Panc1 (cell line): ENCODE measurements around the gene C16orf86. TPM values are rescaled to one million over a fixed set of nuclear protein-coding genes. Genes with fewer than 3 reads are reported as not detected.
A peak's percentile ranks its signal among the peaks of the same experiment; 100 is the strongest.

Experiments
- ATAC-seq: fragments of 200-7000 bp; cut with Tn5 transposase; 2 replicates; pipeline ENCODE4 v1.9.1; 2020; ENCODE audit warnings: mild to moderate bottlenecking, moderate library complexity
- Bru-seq: library from RNA; stranded (reverse); fragments of 400-500 nt; gene quantifications from one replicate; lab custom pipeline; 2021; lab: Mats Ljungman, UMichigan
- BruChase-seq, 2 experiments: library from RNA; stranded (reverse); fragments of 400-500 nt; gene quantifications; one replicate each; lab custom pipeline; 2021; lab: Mats Ljungman, UMichigan
- BruUV-seq: library from RNA; stranded (reverse); fragments of 400-500 nt; replicated peaks from 2 replicates; lab custom pipeline; 2021; lab: Mats Ljungman, UMichigan
- CTCF ChIA-PET: fragments of 300-600 bp; sonication (Branson Sonifier 250); formaldehyde crosslinking; loops from one replicate; lab custom pipeline; 2022; ENCODE audit warnings: antibody characterized with exemption; lab: Charles Lee
- POLR2A ChIA-PET: fragments of 300-600 bp; sonication (Branson Sonifier 250); formaldehyde crosslinking; loops from one replicate; lab custom pipeline; 2022; ENCODE audit warnings: antibody characterized with exemption; lab: Charles Lee
- DNase-seq: peaks from one replicate; pipeline ENCODE4 v3.0.0-alpha.2; 2010; ENCODE audit warnings: low read depth, low spot score
- H3K27ac ChIP-seq: 2 replicates; pipeline ENCODE4 v1.5.1; 2011; ENCODE audit warnings: mild to moderate bottlenecking, low read length, inconsistent platforms
- H3K27me3 ChIP-seq: fragments of 200-500 bp; sonication (Bioruptor generic); 2 replicates; pipeline ENCODE4 v1.6.0; 2014; ENCODE audit warnings: low read length, inconsistent platforms; ENCODE audit not compliant: control insufficient read depth, insufficient read depth
- H3K36me3 ChIP-seq: fragments of 200-500 bp; sonication (Bioruptor generic); 2 replicates; pipeline ENCODE4 v1.5.1; 2014; ENCODE audit warnings: inconsistent platforms, mild to moderate bottlenecking, low read length, moderate library complexity; ENCODE audit not compliant: control insufficient read depth, insufficient read depth
- H3K4me1 ChIP-seq: 2 replicates; pipeline ENCODE4 v1.5.1; 2011; ENCODE audit warnings: inconsistent platforms, mild to moderate bottlenecking, low read length, moderate library complexity; ENCODE audit not compliant: control insufficient read depth, insufficient read depth
- H3K4me3 ChIP-seq, 2 experiments: 2 replicates each; pipeline ENCODE4 v1.5.1; 2011 to 2012; ENCODE audit warnings: low read depth in 2 of 2, low read length in 2 of 2, mild to moderate bottlenecking in 2 of 2, inconsistent platforms in 1 of 2, moderate library complexity in 1 of 2
- H3K9me3 ChIP-seq: fragments of 200-500 bp; sonication (Bioruptor generic); 2 replicates; pipeline ENCODE4 v1.5.1; 2014; ENCODE audit warnings: low read depth, mild to moderate bottlenecking, inconsistent platforms, low read length, moderate library complexity; ENCODE audit not compliant: control insufficient read depth, insufficient read depth
- CTCF ChIP-seq: fragments of 450-650 bp; IDR thresholded peaks from 2 replicates; pipeline ENCODE4 v1.5.1; 2017; ENCODE audit warnings: mild to moderate bottlenecking
- POLR2AphosphoS5 ChIP-seq: IDR thresholded peaks from 2 replicates; pipeline ENCODE4 v1.6.1; 2012; ENCODE audit warnings: mild to moderate bottlenecking, low read depth, low read length, moderate library complexity
- SIN3A ChIP-seq: IDR thresholded peaks from 2 replicates; pipeline ENCODE4 v1.6.1; 2012; ENCODE audit warnings: low read depth, mild to moderate bottlenecking, low read length, moderate library complexity, borderline replicate concordance; ENCODE audit not compliant: insufficient read depth
- TCF7L2 ChIP-seq: IDR thresholded peaks from 2 replicates; pipeline ENCODE4 v1.6.1; 2011; ENCODE audit warnings: mild to moderate bottlenecking, low read depth, low read length, inconsistent platforms
- in situ Hi-C: cut with HindIII; loops from 2 replicates; pipeline ENCODE4 v1.10.0; 2016; ENCODE audit warnings: low sequenced_read_pairs, low pct_unique_long_range_greater_than_20kb
- intact Hi-C: fragments of 100-400 bp; cut with micrococcal nuclease; formaldehyde crosslinking; loops from one replicate; pipeline ENCODE4 v1.10.0; 2022; ENCODE audit not compliant: unreplicated experiment
- long read RNA-seq: library from polyadenylated mRNA; unstranded; transcript quantifications from one replicate; pipeline ENCODE4 v2.0.0, GENCODE V29; 2021; ENCODE audit not compliant: unreplicated experiment
- polyA plus RNA-seq: library from polyadenylated mRNA; unstranded; fragments of >200 nt; gene quantifications from one replicate; pipeline ENCODE4 v1.2.1, GENCODE V29; 2012; ENCODE audit warnings: missing spikeins; ENCODE audit not compliant: insufficient read length
- total RNA-seq: library from RNA; stranded (reverse); gene quantifications from one replicate; pipeline ENCODE4 v1.2.1, GENCODE V29; 2021; ENCODE audit not compliant: unreplicated experiment
- TF ChIP-seq, protein P1 (sequence below), 2 experiments: IDR thresholded peaks; 2 replicates each; pipeline ENCODE4 v1.6.1; 2011 to 2012; ENCODE audit warnings: low read depth in 2 of 2, control low read depth in 1 of 2, low read length in 1 of 2, mild to moderate bottlenecking in 1 of 2, moderate library complexity in 1 of 2; ENCODE audit not compliant: insufficient read depth in 1 of 2

Gene C16orf86, protein sequence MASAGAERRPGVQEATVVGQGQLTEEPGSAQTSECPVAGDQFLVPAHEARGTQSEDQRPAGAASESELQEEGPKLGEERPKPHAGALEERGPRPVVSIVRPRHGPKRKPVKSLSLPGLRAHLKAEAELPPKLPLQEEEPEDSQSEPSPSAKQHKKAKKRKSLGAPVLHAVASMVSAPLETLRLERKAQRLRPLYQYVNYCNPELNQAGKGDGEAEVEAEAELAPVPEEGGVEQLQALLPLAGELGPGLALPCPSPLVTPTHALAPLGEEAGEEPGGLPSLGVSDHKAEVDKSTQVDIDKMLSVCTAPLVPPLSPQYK
- total RNA-seq, result 0.80 TPM
- polyA plus RNA-seq, result 1.4 TPM
- Bru-seq, nascent RNA, result percentile 24 among the genes with signal in this experiment
- BruChase-seq, experiment 1, labeled RNA remaining after a 2-hour chase, result percentile 33 among the genes with signal in this experiment
- percentile 30 among the genes with signal in this experiment for BruChase-seq, experiment 2, labeled RNA remaining after a 6-hour chase
- long read RNA-seq, result 0 reads

DNA sequence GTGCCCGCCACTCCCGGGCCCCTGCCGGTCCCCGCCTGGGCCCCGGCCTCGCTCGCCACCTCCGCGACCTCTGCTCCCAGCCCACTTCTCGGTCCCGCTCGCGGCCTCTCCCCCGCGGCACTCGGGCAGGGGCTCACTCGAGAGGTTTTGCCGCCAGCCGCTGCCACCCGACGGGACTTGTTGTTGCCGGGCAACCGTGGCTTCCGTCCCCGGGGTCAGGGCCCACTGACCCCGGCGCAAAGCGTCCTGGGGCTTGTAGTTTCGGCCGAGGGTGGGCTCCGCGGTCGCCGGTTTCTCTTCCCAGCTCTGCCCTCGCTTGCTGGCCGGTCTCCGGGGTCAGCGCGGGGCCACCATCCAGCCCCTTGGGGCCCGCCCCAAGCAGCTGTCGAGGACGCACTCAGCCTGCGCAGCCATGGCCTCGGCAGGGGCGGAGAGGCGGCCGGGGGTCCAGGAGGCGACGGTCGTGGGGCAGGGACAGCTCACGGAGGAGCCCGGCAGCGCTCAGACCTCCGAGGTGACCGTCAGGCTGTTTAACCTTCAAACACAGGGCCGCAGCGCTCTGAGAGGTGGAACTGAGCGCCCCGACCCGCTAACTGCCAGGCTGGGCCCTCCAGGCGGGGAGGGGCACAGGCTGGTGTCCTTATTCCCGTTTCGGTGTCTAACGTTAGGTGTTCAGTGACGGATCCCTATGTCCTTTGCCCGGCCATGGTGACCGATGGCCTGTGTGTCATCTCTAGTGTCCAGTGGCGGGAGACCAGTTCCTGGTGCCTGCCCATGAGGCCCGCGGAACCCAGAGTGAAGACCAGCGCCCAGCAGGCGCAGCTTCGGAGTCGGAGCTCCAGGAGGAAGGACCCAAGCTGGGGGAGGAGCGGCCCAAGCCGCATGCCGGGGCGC is at the start of gene C16orf86, which contains the start of gene ENKD1:
Gene C16orf86 (plus strand): TSS at position 256 of the 894 bp plus-strand sequence. CDS start 157 bp downstream, at position 413.
Gene ENKD1 (minus strand): TSS at position 192 of the 894 bp plus-strand sequence. CDS start 308 bp downstream, outside the sequence.
- POLR2A ChIA-PET, result interaction anchor here (0.6 kb wide), 1 partner anchor 39 kb away, joined by 3 read pairs; no protein-coding TSS in a partner anchor
- peak within 1 kb of the TSS; percentile 75 for H3K27ac ChIP-seq

More for the DNA sequence above, at the start of gene C16orf86, which contains the start of gene ENKD1:
- H3K4me3 ChIP-seq, result peak within 1 kb of the TSS; percentile 51 to 56
- TF ChIP-seq POLR2AphosphoS5 (no peak), TCF7L2 (no peak), SIN3A (no peak), CTCF (no peak)
- TF ChIP-seq, protein P1, sequence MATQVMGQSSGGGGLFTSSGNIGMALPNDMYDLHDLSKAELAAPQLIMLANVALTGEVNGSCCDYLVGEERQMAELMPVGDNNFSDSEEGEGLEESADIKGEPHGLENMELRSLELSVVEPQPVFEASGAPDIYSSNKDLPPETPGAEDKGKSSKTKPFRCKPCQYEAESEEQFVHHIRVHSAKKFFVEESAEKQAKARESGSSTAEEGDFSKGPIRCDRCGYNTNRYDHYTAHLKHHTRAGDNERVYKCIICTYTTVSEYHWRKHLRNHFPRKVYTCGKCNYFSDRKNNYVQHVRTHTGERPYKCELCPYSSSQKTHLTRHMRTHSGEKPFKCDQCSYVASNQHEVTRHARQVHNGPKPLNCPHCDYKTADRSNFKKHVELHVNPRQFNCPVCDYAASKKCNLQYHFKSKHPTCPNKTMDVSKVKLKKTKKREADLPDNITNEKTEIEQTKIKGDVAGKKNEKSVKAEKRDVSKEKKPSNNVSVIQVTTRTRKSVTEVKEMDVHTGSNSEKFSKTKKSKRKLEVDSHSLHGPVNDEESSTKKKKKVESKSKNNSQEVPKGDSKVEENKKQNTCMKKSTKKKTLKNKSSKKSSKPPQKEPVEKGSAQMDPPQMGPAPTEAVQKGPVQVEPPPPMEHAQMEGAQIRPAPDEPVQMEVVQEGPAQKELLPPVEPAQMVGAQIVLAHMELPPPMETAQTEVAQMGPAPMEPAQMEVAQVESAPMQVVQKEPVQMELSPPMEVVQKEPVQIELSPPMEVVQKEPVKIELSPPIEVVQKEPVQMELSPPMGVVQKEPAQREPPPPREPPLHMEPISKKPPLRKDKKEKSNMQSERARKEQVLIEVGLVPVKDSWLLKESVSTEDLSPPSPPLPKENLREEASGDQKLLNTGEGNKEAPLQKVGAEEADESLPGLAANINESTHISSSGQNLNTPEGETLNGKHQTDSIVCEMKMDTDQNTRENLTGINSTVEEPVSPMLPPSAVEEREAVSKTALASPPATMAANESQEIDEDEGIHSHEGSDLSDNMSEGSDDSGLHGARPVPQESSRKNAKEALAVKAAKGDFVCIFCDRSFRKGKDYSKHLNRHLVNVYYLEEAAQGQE (IDR thresholded peaks at IDR 0.05; ENCODE audit: insufficient read depth in 1 of 2, low read depth in 2 of 2, low read length in 1 of 2), result no peak
- H3K9me3 ChIP-seq, result no peaks in the 10 kb centered on the region
- no peaks in the 10 kb centered on the region for H3K27me3 ChIP-seq
- BruUV-seq, result no TSS peak
- H3K4me1 ChIP-seq, result peaks cover 14% of the 10 kb centered on the region
- ATAC-seq (peak; percentile 78), DNase-seq (no peak)
- intact Hi-C loops (no loop called here), in situ Hi-C loops (no loop called here)
- no peaks in the 10 kb centered on the region for H3K36me3 ChIP-seq
- CTCF ChIA-PET, result interaction anchor here (0.5 kb wide), 1 partner anchor 22 kb away, joined by 3 read pairs; no protein-coding TSS in a partner anchor
